Stimulated activated CD8-positive, alpha-beta memory T cell treated with anti-CD3 and anti-CD28 coated beads, Interleukin-12 subunit alpha, Interleukin-12 subunit beta, amount 100 ng/mL, for 24 hours (primary cell): Measurements from ENCODE around the gene ARRDC1.
"Not testable (repeated sequence)": the region's sequence is repeated elsewhere in the genome, so short reads cannot be mapped to it uniquely, and the experiment has no call there.

Experiments
- DNase-seq: peaks from one replicate; pipeline ENCODE4 v3.0.0-alpha.2; 2020; ENCODE audit errors: extremely low read depth

Gene ARRDC1

GRCh38 chr9:137605121-137606004, at the start of gene ARRDC1:
ARRDC1 (plus strand) TSS chr9:137605686; CDS start chr9:137605718, 32 bp downstream.
- peak; percentile 83 for DNase-seq

GRCh38 chr9:137556069-137556838, 49.2 kb upstream of the ARRDC1 start:
- no peak for DNase-seq

GRCh38 chr9:137558127-137558526, 47.4 kb upstream of the ARRDC1 start:
- DNase-seq: no peak

- no peak for DNase-seq
These were observed 41.4 kb upstream of the ARRDC1 start for GRCh38 chr9:137564134-137564533.

- DNase-seq: no peak
These were observed 40.6 kb upstream of the ARRDC1 start for GRCh38 chr9:137564817-137565411.

- not testable (repeated sequence) for DNase-seq
These were observed 37.0 kb upstream of the ARRDC1 start for GRCh38 chr9:137568445-137568844.

- no peak for DNase-seq
These were observed 35.8 kb upstream of the ARRDC1 start for GRCh38 chr9:137569609-137570203.

- DNase-seq: no peak
These were observed 34.9 kb upstream of the ARRDC1 start for GRCh38 chr9:137570566-137570965.

GRCh38 chr9:137574192-137574591, 31.3 kb upstream of the ARRDC1 start:
- DNase-seq: no peak

GRCh38 chr9:137575364-137575715, 30.1 kb upstream of the ARRDC1 start:
- no peak for DNase-seq

- no peak for DNase-seq
These were observed 29.6 kb upstream of the ARRDC1 start for GRCh38 chr9:137575716-137576411.

- peak; percentile 94 for DNase-seq
These were observed 26.8 kb upstream of the ARRDC1 start, which contains the start of gene DPH7 for GRCh38 chr9:137578518-137579258. DPH7 (minus strand) TSS chr9:137578925; CDS start chr9:137578777, 148 bp downstream.

- DNase-seq: no peak
These were observed 26.3 kb upstream of the ARRDC1 start for GRCh38 chr9:137579259-137579604.

- DNase-seq: no peak
These were observed 25.1 kb upstream of the ARRDC1 start for GRCh38 chr9:137580209-137580953.

GRCh38 chr9:137580954-137581322, 24.5 kb upstream of the ARRDC1 start:
- DNase-seq: no peak

GRCh38 chr9:137581361-137582285, 23.9 kb upstream of the ARRDC1 start:
- no peak for DNase-seq

- DNase-seq: no peak
These were observed 23.1 kb upstream of the ARRDC1 start for GRCh38 chr9:137582286-137582860.

- no peak for DNase-seq
These were observed 22.1 kb upstream of the ARRDC1 start for GRCh38 chr9:137583347-137583746.

GRCh38 chr9:137583957-137584356, 21.5 kb upstream of the ARRDC1 start:
- no peak for DNase-seq
